Measurements from ENCODE around the gene FAM180A. TPM values are rescaled to one million over a fixed set of nuclear protein-coding genes. Genes with fewer than 3 reads are reported as not detected.
"Not testable (repeated sequence)": the region's sequence is repeated elsewhere in the genome, so short reads cannot be mapped to it uniquely, and the experiment has no call there.

Gene FAM180A
- total RNA-seq, 1 donor from 2014 or later, result 19.7 TPM

DNA sequence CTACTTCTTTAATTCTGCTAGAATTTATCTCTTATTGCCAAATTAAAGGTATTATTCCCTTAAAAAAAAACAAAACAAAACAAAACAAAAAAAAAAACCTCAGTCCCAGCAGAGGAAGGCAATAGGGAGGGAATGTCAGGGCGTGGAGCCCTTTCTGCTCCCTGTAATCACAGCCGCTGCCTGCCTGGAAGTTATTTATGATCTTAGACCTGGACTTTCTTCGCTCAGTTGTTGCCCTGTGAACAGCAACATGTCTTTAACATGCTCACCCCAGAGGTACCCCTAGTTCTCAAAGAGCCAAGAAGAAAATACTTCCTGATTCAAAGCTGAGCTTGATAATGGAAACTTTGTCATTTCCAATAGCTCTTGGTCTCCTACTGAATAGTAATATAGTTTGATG, 7.7 kb downstream of the FAM180A start:
- intact Hi-C loops (cut with micrococcal nuclease), result no loop called here

DNA sequence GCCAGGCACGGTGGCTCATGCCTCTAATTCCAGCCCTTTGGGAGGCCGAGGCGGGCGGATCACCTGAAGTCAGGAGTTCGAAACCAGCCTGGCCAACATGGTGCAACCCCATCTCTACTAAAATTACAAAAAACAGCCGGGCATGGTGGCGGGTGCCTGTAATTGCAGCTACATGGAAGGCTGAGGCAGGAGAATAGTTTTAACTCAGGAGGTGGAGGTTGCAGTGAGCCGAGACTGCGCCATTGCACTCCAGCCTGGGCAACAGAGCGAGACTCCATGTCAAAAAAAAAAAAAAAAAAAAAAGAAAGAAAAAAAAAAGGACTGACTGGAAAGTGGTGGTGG, 11.3 kb downstream of the FAM180A start:
- H3K4me3 ChIP-seq; H3K27ac ChIP-seq (replicated peaks); H3K9me3 ChIP-seq (replicated peaks); DNase-seq; H3K27me3 ChIP-seq (ENCODE audit: low read depth); intact Hi-C loops (cut with micrococcal nuclease): not testable (repeated sequence)
- peaks cover 19% of the 10 kb centered on the region for H3K36me3 ChIP-seq
- H3K4me1 ChIP-seq, result peaks cover 42% of the 10 kb centered on the region

More for the DNA sequence above, 7.7 kb downstream of the FAM180A start:
- H3K27ac ChIP-seq (replicated peaks), result peak overlapping the region; percentile 66
- peaks cover 74% of the 10 kb centered on the region for H3K4me1 ChIP-seq
- H3K4me3 ChIP-seq, result no peak overlapping the region
- DNase-seq, result no peak
- TF ChIP-seq, protein P1, sequence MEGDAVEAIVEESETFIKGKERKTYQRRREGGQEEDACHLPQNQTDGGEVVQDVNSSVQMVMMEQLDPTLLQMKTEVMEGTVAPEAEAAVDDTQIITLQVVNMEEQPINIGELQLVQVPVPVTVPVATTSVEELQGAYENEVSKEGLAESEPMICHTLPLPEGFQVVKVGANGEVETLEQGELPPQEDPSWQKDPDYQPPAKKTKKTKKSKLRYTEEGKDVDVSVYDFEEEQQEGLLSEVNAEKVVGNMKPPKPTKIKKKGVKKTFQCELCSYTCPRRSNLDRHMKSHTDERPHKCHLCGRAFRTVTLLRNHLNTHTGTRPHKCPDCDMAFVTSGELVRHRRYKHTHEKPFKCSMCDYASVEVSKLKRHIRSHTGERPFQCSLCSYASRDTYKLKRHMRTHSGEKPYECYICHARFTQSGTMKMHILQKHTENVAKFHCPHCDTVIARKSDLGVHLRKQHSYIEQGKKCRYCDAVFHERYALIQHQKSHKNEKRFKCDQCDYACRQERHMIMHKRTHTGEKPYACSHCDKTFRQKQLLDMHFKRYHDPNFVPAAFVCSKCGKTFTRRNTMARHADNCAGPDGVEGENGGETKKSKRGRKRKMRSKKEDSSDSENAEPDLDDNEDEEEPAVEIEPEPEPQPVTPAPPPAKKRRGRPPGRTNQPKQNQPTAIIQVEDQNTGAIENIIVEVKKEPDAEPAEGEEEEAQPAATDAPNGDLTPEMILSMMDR (IDR thresholded peaks at IDR 0.05; ENCODE audit: borderline replicate concordance), result no peak
- H3K27me3 ChIP-seq (ENCODE audit: low read depth), result no peaks in the 10 kb centered on the region
- H3K36me3 ChIP-seq, result peaks cover 8% of the 10 kb centered on the region
- H3K9me3 ChIP-seq (replicated peaks), result no peaks in the 10 kb centered on the region

DNA sequence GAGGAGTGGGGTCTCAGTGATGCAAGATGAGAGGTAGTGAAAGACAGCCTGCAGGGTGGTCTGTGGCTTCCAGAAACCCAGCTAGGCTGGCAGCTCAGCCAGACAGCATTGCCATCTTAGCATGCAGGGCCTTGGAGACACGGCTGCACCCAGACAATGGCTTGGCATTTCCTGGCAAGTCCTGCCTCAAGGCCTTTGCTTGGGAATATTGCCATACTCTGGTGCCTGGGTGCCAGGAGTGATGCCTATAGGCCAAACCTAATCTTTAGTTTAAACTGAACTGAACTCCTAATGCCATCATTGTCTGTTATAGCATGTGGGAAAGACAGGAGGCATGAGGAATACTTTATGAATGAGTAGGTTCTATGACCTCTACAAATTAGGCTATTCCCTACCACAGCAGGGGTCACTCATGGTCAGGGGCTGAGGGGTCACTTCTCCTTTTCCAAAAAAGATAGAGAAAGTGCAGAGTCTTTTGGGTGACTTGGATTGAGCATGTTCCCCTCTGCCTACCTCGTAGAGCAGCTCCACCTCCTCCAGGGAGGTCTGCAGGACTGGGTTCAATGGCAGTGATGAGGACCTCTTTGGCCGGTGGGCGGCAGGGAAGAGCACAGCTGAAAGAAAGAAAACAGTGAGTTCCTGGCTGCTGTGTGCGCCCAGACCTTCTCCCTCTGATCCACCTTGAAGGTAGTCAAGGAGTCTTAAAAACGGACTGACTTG, 11.9 kb downstream of the FAM180A start:
- Histone ChIP-seq H3K27me3 (ENCODE audit: low read depth) (no peaks in the 10 kb centered on the region), H3K4me3 (no peak overlapping the region), H3K4me1 (peaks cover 37% of the 10 kb centered on the region), H3K36me3 (peaks cover 19% of the 10 kb centered on the region), H3K27ac (replicated peaks) (no peak overlapping the region), H3K9me3 (replicated peaks) (no peaks in the 10 kb centered on the region)
- DNase-seq, result no peak
- TF ChIP-seq, protein P1 (IDR thresholded peaks at IDR 0.05; ENCODE audit: borderline replicate concordance), result no peak
- intact Hi-C loops (cut with micrococcal nuclease), result no loop called here

DNA sequence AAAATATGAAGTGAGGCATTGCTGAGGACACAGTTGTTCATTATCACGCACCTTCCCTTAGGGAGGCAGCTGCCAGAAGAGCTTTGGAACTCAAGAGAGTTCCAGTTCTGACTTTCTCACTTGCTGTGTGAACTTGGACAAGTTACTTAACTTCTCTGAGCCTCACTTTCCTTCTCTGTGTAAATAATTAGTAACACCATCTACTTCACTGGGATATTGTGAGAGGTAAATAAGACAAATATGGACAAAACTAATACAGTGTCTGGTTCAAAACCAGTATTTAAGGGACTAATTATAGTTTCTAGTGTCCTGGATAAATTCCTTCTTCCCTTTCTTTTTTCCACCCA, 14.3 kb downstream of the FAM180A start:
- no peak overlapping the region for H3K27ac ChIP-seq (replicated peaks)
- peaks cover 24% of the 10 kb centered on the region for H3K4me1 ChIP-seq
- intact Hi-C loops (cut with micrococcal nuclease), result no loop called here
- H3K4me3 ChIP-seq, result no peak overlapping the region
- no peak for DNase-seq
- no peaks in the 10 kb centered on the region for H3K27me3 ChIP-seq (ENCODE audit: low read depth)
- TF ChIP-seq, protein P1 (IDR thresholded peaks at IDR 0.05; ENCODE audit: borderline replicate concordance), result no peak
- H3K9me3 ChIP-seq (replicated peaks), result no peaks in the 10 kb centered on the region
- H3K36me3 ChIP-seq, result peaks cover 19% of the 10 kb centered on the region

DNA sequence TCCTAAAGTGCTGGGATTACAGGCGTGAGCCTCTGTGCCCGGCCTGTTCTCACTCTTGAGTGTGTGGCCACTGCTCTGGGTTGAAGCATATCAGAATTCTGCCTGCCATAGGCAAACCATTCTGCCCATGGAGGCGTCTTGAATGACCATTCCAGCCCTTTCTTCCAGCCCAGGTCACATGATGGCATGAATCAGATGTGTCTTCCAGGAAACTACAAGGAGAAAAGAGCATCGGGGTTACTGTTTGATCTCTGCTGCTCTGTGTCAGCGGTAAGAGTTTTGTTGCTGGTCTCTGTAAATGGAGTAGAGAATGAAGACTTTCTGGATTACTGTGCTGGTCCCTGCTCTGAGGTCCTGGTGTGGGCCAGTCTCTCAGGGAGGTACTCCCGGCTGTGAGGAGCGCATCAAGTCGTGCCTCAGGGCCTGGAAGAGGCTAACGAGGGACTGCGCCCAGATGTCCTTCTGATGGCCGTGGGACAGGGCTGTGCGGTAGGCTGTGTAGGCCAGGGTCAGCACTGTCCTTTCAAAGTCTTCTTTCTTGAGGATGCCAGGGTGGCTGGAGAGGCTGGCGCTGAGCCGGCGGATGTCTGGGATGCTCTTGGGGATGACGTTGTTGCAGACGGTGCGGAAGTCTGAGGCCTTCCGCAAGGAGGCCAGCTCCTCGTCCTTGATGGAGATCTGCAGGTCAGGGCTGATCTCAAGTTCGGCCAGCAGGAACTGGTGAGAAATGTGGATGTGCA, 14.8 kb downstream of the FAM180A start:
- no peaks in the 10 kb centered on the region for H3K9me3 ChIP-seq (replicated peaks)
- DNase-seq, result no peak
- peaks cover 19% of the 10 kb centered on the region for H3K36me3 ChIP-seq
- no peak overlapping the region for H3K27ac ChIP-seq (replicated peaks)
- H3K4me1 ChIP-seq, result peaks cover 21% of the 10 kb centered on the region
- no peak overlapping the region for H3K4me3 ChIP-seq
- H3K27me3 ChIP-seq (ENCODE audit: low read depth), result no peaks in the 10 kb centered on the region
- intact Hi-C loops (cut with micrococcal nuclease), result no loop called here
- TF ChIP-seq, protein P1 (IDR thresholded peaks at IDR 0.05; ENCODE audit: borderline replicate concordance), result no peak

DNA sequence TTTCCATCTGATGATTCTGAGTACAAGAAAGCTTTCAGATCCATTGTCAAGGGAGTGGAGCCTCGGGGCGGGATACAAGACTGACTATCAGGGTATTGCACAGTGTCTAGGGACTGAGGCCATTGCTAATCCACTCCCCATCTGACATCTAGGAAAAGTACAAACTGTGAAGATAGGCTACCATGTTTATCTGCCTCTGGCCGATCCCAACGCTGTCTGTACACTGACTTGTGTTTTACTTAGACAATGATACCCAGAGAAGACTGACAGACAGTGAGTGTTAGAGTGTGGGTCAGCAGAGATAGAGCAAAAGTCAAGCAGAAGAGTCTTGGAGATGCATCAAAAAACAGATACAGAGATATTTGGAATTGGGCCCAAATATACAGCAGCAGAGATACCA, 17.5 kb downstream of the FAM180A start:
- Histone ChIP-seq H3K4me1 (peaks cover 7% of the 10 kb centered on the region), H3K4me3 (no peak overlapping the region), H3K36me3 (peaks cover 11% of the 10 kb centered on the region), H3K27ac (replicated peaks) (no peak overlapping the region), H3K9me3 (replicated peaks) (no peaks in the 10 kb centered on the region), H3K27me3 (ENCODE audit: low read depth) (no peaks in the 10 kb centered on the region)
- intact Hi-C loops (cut with micrococcal nuclease), result no loop called here
- TF ChIP-seq, protein P1 (IDR thresholded peaks at IDR 0.05; ENCODE audit: borderline replicate concordance), result no peak
- DNase-seq, result no peak

Measured in left ventricle myocardium inferior (tissue), 1 donor.